Gastroesophageal sphincter (tissue), 4 donors: ENCODE results near the gene ICOS. TPM values are rescaled to one million over a fixed set of nuclear protein-coding genes. Genes with fewer than 3 reads are reported as not detected.

Experiments
- ATAC-seq: fragments of 150-250 bp; one replicate; pipeline ENCODE4 v1.9.1; 2016; ENCODE audit warnings: mild to moderate bottlenecking, moderate library complexity
- H3K27ac ChIP-seq, 4 donors: fragments of 200-600 bp; sonication (generic) in 3 of 4; 1 replicate in 3 of 4; 2 replicates in 1 of 4; pipeline ENCODE4 v1.5.1; 2016 to 2019
- H3K27me3 ChIP-seq: fragments of 200-600 bp; sonication (generic); one replicate; pipeline ENCODE4 v1.5.1; 2019
- H3K36me3 ChIP-seq, 2 donors: fragments of 200-600 bp; sonication (generic); one replicate each; pipeline ENCODE4 v1.5.1; 2019; ENCODE audit warnings: control low read depth in 1 of 2
- H3K4me1 ChIP-seq, 3 donors: fragments of 200-600 bp; sonication (generic); 1 replicate in 2 of 3; 2 replicates in 1 of 3; pipeline ENCODE4 v1.5.1; 2016 to 2019; ENCODE audit warnings: control low read depth in 2 of 3
- H3K4me3 ChIP-seq, 2 donors: fragments of 200-600 bp; sonication (generic); one replicate each; pipeline ENCODE4 v1.5.1; 2019; ENCODE audit warnings: mild to moderate bottlenecking in 1 of 2, moderate library complexity in 1 of 2
- H3K9me3 ChIP-seq, 3 donors: fragments of 200-600 bp; sonication (generic); one replicate each; pipeline ENCODE4 v1.5.1; 2017 to 2019; ENCODE audit warnings: control low read depth in 2 of 3
- CTCF ChIP-seq, 4 experiments: fragments of 200-600 bp in 2 of 4; fragments of 450-650 bp in 2 of 4; sonication (generic) in 1 of 4; IDR thresholded peaks; one replicate each; pipeline ENCODE4 v1.5.1; 2017 to 2019; ENCODE audit warnings: antibody characterized with exemption in 4 of 4, mild to moderate bottlenecking in 2 of 4, moderate library complexity in 2 of 4
- EP300 ChIP-seq: sonication (generic); formaldehyde crosslinking; IDR thresholded peaks from one replicate; pipeline ENCODE4 v1.6.1; 2017; ENCODE audit warnings: antibody characterized with exemption, mild to moderate bottlenecking
- POLR2A ChIP-seq, 2 donors: fragments of 450-650 bp; IDR thresholded peaks; one replicate each; pipeline ENCODE4 v1.6.1; 2017; ENCODE audit warnings: antibody characterized with exemption in 2 of 2, mild to moderate bottlenecking in 2 of 2, moderate library complexity in 1 of 2
- POLR2AphosphoS5 ChIP-seq: sonication (generic); formaldehyde crosslinking; IDR thresholded peaks from one replicate; pipeline ENCODE4 v1.6.1; 2017; ENCODE audit warnings: antibody characterized with exemption
- WGBS, 2 donors: methylation state at CpG; one replicate each; pipeline ENCODE4 v1.1.5; 2018; ENCODE audit warnings: low coverage in 1 of 2; 5-methylcytosine and 5-hydroxymethylcytosine counted together
- total RNA-seq, 4 donors: library from RNA; depleted of rRNA; stranded (reverse); fragments of >200 nt; gene quantifications; one replicate each; pipeline ENCODE4 v1.1.0, GENCODE V29; 2016

ICOS gene
- total RNA-seq, 4 donors from 2014 or later = 0.13 to 0.32 TPM; not detected in 2

DNA sequence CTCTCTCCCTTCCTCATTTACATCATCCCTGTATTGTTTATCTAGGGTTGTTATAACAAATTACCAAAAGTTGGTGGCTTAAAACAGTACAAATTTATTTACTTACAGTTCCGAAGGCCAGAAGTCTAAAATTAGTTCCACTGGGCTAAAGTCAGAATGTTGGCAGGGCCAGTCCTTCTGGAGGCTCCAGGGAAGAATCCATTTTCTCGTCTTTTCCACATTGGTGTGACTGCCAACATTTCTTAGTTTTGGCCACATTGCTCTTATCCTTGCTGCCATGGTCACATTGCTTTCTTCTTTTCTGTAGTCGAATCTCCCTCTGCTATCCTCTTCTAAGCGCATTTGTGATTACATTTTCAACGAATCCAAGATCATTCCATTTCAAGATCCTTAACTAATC lies 34.7 kb downstream of the ICOS start:
- TF ChIP-seq POLR2A (IDR thresholded peaks at IDR 0.05) = no peak
- TF ChIP-seq CTCF (IDR thresholded peaks at IDR 0.05) = no peak
- no peak for TF ChIP-seq EP300
- TF ChIP-seq POLR2AphosphoS5 = no peak
- no peak for ATAC-seq
- peaks cover 0 to 17% (median 0%) of the 10 kb centered on the region in 3 donors for H3K4me1 ChIP-seq
- no peaks in the 10 kb centered on the region for H3K36me3 ChIP-seq
- H3K27ac ChIP-seq = peak overlapping the region in 1 of 4 donors; percentile 26
- WGBS, 2 donors = 25 to 53% methylated on average over 4 to 5 of the region's 5 CpGs
- H3K4me3 ChIP-seq = no peak overlapping the region
- no peaks in the 10 kb centered on the region for H3K27me3 ChIP-seq
- H3K9me3 ChIP-seq = no peaks in the 10 kb centered on the region

- H3K9me3 ChIP-seq = no peaks in the 10 kb centered on the region
- ATAC-seq = no peak
- no peaks in the 10 kb centered on the region for H3K36me3 ChIP-seq
- no peak overlapping the region for H3K4me3 ChIP-seq
- no peak for TF ChIP-seq EP300
- TF ChIP-seq POLR2AphosphoS5 = no peak
- no peak for TF ChIP-seq CTCF (IDR thresholded peaks at IDR 0.05)
- no peak for TF ChIP-seq POLR2A (IDR thresholded peaks at IDR 0.05)
- no peak overlapping the region for H3K27ac ChIP-seq
- H3K4me1 ChIP-seq = peaks cover 0 to 17% (median 0%) of the 10 kb centered on the region in 3 donors
- H3K27me3 ChIP-seq = no peaks in the 10 kb centered on the region
These were observed 35.5 kb downstream of the ICOS start for GRCh38 chr2:203972066-203972465.

DNA sequence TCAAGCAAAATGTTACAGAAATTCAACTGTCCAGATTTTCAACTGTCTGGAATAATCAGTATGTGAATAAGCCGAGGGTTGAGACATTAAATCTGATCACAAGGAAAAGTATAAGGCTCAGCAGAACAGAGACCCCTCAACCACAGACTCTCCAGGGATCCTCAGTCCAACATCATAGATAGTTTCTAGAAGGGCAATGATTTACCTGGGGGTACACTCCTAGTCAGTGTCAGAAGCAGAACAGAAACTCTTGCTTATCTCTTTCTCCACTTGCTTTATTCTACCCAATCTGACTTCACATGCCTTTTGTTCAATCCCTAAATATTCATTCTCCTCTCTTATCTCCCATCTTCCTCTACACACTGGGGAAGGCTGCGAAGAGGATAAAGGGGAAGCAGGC lies 36.4 kb downstream of the ICOS start:
- Histone ChIP-seq H3K27ac (no peak overlapping the region), H3K36me3 (no peaks in the 10 kb centered on the region), H3K9me3 (no peaks in the 10 kb centered on the region), H3K27me3 (no peaks in the 10 kb centered on the region), H3K4me1 (peaks cover 0 to 17% (median 0%) of the 10 kb centered on the region in 3 donors), H3K4me3 (no peak overlapping the region)
- 86% methylated on average over 1 to 2 of the region's 2 CpGs for WGBS, 2 donors
- TF ChIP-seq POLR2A (IDR thresholded peaks at IDR 0.05) (no peak), CTCF (IDR thresholded peaks at IDR 0.05) (no peak), POLR2AphosphoS5 (no peak), EP300 (no peak)
- ATAC-seq = no peak

DNA sequence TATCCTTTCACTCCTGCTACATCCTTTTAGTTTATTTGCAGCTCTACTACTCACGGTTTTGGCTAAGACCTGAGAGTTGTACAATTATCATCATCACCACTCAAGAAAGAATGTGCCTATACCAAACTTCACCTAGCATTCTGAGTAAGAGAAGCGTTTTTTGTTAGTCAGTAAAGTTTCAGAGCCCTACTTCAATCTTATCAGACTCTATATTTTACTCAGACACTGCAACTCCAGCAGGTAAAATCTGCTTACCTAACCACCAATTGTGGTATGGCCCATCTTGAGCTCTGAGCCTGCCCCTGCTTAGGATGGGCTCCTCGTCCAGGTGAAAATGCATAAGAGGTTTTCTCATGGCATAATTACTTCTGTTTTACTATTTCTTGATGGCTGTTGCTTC lies 37.1 kb downstream of the ICOS start:
- Histone ChIP-seq H3K36me3 (no peaks in the 10 kb centered on the region), H3K4me1 (peaks cover 0 to 17% (median 0%) of the 10 kb centered on the region in 3 donors), H3K9me3 (no peaks in the 10 kb centered on the region), H3K4me3 (no peak overlapping the region), H3K27me3 (no peaks in the 10 kb centered on the region), H3K27ac (no peak overlapping the region)
- no peak for TF ChIP-seq CTCF (IDR thresholded peaks at IDR 0.05)
- TF ChIP-seq EP300 = no peak
- no peak for TF ChIP-seq POLR2AphosphoS5
- TF ChIP-seq POLR2A (IDR thresholded peaks at IDR 0.05) = no peak
- WGBS, 2 donors = 86 to 100% methylated on average over 3 of the region's 3 CpGs
- ATAC-seq = no peak

- Histone ChIP-seq H3K27ac (no peak overlapping the region), H3K9me3 (no peaks in the 10 kb centered on the region), H3K27me3 (no peaks in the 10 kb centered on the region), H3K4me1 (peaks cover 0 to 13% (median 0%) of the 10 kb centered on the region in 3 donors), H3K4me3 (no peak overlapping the region), H3K36me3 (no peaks in the 10 kb centered on the region)
- ATAC-seq = no peak
- TF ChIP-seq EP300 (no peak), POLR2A (IDR thresholded peaks at IDR 0.05) (no peak), POLR2AphosphoS5 (no peak), CTCF (IDR thresholded peaks at IDR 0.05) (no peak)
- 81 to 89% methylated on average over 1 to 2 of the region's 2 CpGs for WGBS, 2 donors
These were observed 39.3 kb downstream of the ICOS start for GRCh38 chr2:203975912-203976311.
